Thyroid gland (tissue), 4 donors: ENCODE measurements around the gene NOX4. TPM values are rescaled to one million over a fixed set of nuclear protein-coding genes. Genes with fewer than 3 reads are reported as not detected.
"Not testable (repeated sequence)": the region's sequence is repeated elsewhere in the genome, so short reads cannot be mapped to it uniquely, and the experiment has no call there.

Experiments used
- DNase-seq, 2 donors: peaks; one replicate each; pipeline ENCODE4 v3.0.0-alpha.2; 2019
- H3K27ac ChIP-seq, 3 donors: fragments of 200-600 bp; sonication (generic); 1 replicate in 2 of 3; 2 replicates in 1 of 3; pipeline ENCODE4 v1.5.1; 2016 to 2019; ENCODE audit warnings: mild to moderate bottlenecking in 1 of 3, moderate library complexity in 1 of 3
- H3K27me3 ChIP-seq: fragments of 200-600 bp; sonication (generic); one replicate; pipeline ENCODE4 v1.5.1; 2019
- H3K36me3 ChIP-seq, 2 donors: fragments of 200-600 bp; sonication (generic); one replicate each; pipeline ENCODE4 v1.5.1; 2016 to 2019
- H3K4me1 ChIP-seq, 2 donors: fragments of 200-600 bp; sonication (generic); one replicate each; pipeline ENCODE4 v1.5.1; 2017 to 2019
- H3K4me3 ChIP-seq, 3 donors: fragments of 200-600 bp; sonication (generic); replicated peaks in 1 of 3; 1 replicate in 2 of 3; 2 replicates in 1 of 3; pipeline ENCODE4 v1.5.1; 2016; ENCODE audit warnings: mild to moderate bottlenecking in 1 of 3
- H3K9me3 ChIP-seq: fragments of 200-600 bp; sonication (generic); one replicate; pipeline ENCODE4 v1.5.1; 2017
- POLR2A ChIP-seq, 2 donors: fragments of 450-650 bp; IDR thresholded peaks; one replicate each; pipeline ENCODE4 v1.6.1; 2017; ENCODE audit warnings: antibody characterized with exemption in 2 of 2, mild to moderate bottlenecking in 2 of 2, moderate library complexity in 1 of 2
- WGBS, 2 donors: methylation state at CpG; one replicate each; pipeline ENCODE4 v1.1.5; 2017; 5-methylcytosine and 5-hydroxymethylcytosine counted together
- intact Hi-C: fragments of 100-400 bp; cut with DNase I; formaldehyde crosslinking; loops from one replicate; pipeline ENCODE4 v1.15.1; 2023
- total RNA-seq, 4 donors: library from RNA; depleted of rRNA; stranded (reverse); fragments of >200 nt; gene quantifications; one replicate each; pipeline ENCODE4 v1.2.3, GENCODE V29; 2016
- TF ChIP-seq, protein P1 (sequence below), 6 experiments: fragments of 200-600 bp in 3 of 6; fragments of 450-650 bp in 3 of 6; sonication (generic) in 3 of 6; IDR thresholded peaks; one replicate each; pipeline ENCODE4 v1.5.1; 2016 to 2019; ENCODE audit warnings: antibody characterized with exemption in 6 of 6, mild to moderate bottlenecking in 2 of 6, inconsistent platforms in 1 of 6, moderate library complexity in 1 of 6

Gene NOX4
- total RNA-seq, 4 donors from 2014 or later: 2.3 to 35.9 (median 17.6) TPM

- Histone ChIP-seq H3K27ac (no peak overlapping the region), H3K27me3 (no peaks in the 10 kb centered on the region), H3K9me3 (no peaks in the 10 kb centered on the region), H3K4me1 (peaks cover 0 to 3% of the 10 kb centered on the region in 2 donors), H3K36me3 (no peaks in the 10 kb centered on the region), H3K4me3 (no peak overlapping the region)
- intact Hi-C loops: no loop called here
- no peak for TF ChIP-seq POLR2A (IDR thresholded peaks at IDR 0.05)
- TF ChIP-seq, protein P1, sequence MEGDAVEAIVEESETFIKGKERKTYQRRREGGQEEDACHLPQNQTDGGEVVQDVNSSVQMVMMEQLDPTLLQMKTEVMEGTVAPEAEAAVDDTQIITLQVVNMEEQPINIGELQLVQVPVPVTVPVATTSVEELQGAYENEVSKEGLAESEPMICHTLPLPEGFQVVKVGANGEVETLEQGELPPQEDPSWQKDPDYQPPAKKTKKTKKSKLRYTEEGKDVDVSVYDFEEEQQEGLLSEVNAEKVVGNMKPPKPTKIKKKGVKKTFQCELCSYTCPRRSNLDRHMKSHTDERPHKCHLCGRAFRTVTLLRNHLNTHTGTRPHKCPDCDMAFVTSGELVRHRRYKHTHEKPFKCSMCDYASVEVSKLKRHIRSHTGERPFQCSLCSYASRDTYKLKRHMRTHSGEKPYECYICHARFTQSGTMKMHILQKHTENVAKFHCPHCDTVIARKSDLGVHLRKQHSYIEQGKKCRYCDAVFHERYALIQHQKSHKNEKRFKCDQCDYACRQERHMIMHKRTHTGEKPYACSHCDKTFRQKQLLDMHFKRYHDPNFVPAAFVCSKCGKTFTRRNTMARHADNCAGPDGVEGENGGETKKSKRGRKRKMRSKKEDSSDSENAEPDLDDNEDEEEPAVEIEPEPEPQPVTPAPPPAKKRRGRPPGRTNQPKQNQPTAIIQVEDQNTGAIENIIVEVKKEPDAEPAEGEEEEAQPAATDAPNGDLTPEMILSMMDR (IDR thresholded peaks at IDR 0.05): no peak
- DNase-seq: peak; percentile 2 to 4
- 20 to 26% methylated on average over 18 of the region's 18 CpGs for WGBS, 2 donors
Measured at GRCh38 chr11:89293965-89294679, 197.1 kb downstream of the NOX4 start.

- H3K4me1 ChIP-seq: not testable (repeated sequence)
- WGBS, 2 donors: 84 to 92% methylated on average over 3 of the region's 3 CpGs
Measured at GRCh38 chr11:89288004-89288403, 203.2 kb downstream of the NOX4 start.

GRCh38 chr11:89286601-89287000, 204.6 kb downstream of the NOX4 start:
- WGBS, 2 donors: 80 to 93% methylated on average over 1 of the region's 1 CpG
- not testable (repeated sequence) for DNase-seq

More at GRCh38 chr11:89288004-89288403, 203.2 kb downstream of the NOX4 start:
- DNase-seq, H3K36me3 ChIP-seq, H3K9me3 ChIP-seq, H3K4me3 ChIP-seq, H3K27ac ChIP-seq, intact Hi-C loops, H3K27me3 ChIP-seq: not testable (repeated sequence)

DNA sequence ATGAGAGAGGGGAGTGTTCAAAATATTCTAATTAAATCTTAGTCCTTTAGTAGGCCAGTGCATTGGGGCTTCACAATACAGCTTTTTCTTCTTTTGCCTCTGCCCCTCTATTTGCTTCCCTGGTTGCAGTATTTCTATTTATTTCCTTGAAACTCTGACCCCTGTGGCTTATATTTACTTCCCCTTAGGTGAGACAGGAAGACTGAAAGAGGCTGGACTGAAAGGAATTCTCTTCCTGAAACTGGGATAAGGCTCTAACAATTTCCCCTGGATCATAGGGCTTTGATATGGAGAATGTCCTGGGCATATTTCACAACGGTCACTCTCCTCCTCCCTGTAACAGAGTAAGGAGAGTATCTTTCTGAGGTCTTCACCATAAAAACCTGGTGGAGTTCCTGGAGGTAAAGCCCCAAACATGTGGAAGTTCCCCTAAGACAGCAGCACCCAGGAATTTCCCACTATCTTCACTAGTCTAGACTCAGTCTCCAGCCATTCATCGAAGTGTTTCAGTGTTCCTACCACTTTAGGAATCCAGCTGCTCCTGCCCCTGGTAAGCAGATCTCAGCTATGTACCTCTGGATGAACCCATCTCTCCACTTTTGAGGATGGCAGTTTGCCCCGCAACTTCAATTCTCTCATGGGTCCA, 210.0 kb downstream of the NOX4 start:
- H3K4me3 ChIP-seq, H3K4me1 ChIP-seq, H3K36me3 ChIP-seq, H3K9me3 ChIP-seq, H3K27ac ChIP-seq, intact Hi-C loops, H3K27me3 ChIP-seq, DNase-seq: not testable (repeated sequence)
- WGBS, 2 donors: 68 to 69% methylated on average over 3 of the region's 3 CpGs

More at GRCh38 chr11:89286601-89287000, 204.6 kb downstream of the NOX4 start:
- H3K36me3 ChIP-seq, H3K27ac ChIP-seq, H3K4me3 ChIP-seq, H3K4me1 ChIP-seq, H3K27me3 ChIP-seq, intact Hi-C loops, H3K9me3 ChIP-seq: not testable (repeated sequence)

DNA sequence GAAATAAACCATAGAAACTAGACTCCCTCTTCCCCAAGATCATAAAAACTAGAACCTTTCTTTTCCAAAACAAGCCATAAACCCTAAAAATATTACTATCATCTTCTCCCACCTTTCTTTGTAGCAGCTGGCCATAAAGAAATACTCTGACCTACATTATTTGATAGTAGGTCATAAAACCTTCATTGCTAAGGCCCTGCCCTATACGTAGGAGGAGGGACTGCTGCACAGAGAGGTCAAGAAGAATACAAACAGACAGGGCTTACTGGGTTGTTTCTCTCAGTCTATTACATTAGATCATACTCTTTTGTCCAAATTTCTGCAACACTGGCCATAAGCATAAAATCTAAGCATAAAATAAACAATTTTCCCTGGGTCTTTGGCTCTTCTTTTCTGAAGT, 212.0 kb downstream of the NOX4 start:
- Histone ChIP-seq H3K27me3 (no peaks in the 10 kb centered on the region), H3K4me1 (no peaks in the 10 kb centered on the region), H3K36me3 (no peaks in the 10 kb centered on the region), H3K9me3 (no peaks in the 10 kb centered on the region), H3K27ac (no peak overlapping the region), H3K4me3 (no peak overlapping the region)
- DNase-seq: no peak
- intact Hi-C loops: no loop called here
- 83 to 86% methylated on average over 1 of the region's 1 CpG for WGBS, 2 donors
- TF ChIP-seq, protein P1 (IDR thresholded peaks at IDR 0.05): no peak
- no peak for TF ChIP-seq POLR2A (IDR thresholded peaks at IDR 0.05)

- Histone ChIP-seq H3K4me1 (no peaks in the 10 kb centered on the region), H3K27ac (no peak overlapping the region), H3K4me3 (no peak overlapping the region), H3K36me3 (no peaks in the 10 kb centered on the region), H3K27me3 (no peaks in the 10 kb centered on the region), H3K9me3 (no peaks in the 10 kb centered on the region)
- intact Hi-C loops: no loop called here
- TF ChIP-seq POLR2A (IDR thresholded peaks at IDR 0.05): no peak
- TF ChIP-seq, protein P1 (IDR thresholded peaks at IDR 0.05): no peak
- WGBS, 2 donors: 71 to 73% methylated on average over 1 of the region's 1 CpG
- DNase-seq: no peak
Measured at GRCh38 chr11:89275966-89276365, 215.2 kb downstream of the NOX4 start.

Other genes with a start within 250 kb of the NOX4 start
- gene TRIM77, start 218.9 kb upstream of the NOX4 start, total RNA-seq: not detected